HG03342 (cell line): ENCODE results near the gene MLLT3.

ENCODE experiments used
- ATAC-seq: cut with Tn5 transposase; IDR thresholded peaks from one replicate; pipeline ENCODE4 v1.9.1; 2021; ENCODE audit warnings: mild to moderate bottlenecking, moderate library complexity; ENCODE audit not compliant: unreplicated experiment

MLLT3 gene

DNA sequence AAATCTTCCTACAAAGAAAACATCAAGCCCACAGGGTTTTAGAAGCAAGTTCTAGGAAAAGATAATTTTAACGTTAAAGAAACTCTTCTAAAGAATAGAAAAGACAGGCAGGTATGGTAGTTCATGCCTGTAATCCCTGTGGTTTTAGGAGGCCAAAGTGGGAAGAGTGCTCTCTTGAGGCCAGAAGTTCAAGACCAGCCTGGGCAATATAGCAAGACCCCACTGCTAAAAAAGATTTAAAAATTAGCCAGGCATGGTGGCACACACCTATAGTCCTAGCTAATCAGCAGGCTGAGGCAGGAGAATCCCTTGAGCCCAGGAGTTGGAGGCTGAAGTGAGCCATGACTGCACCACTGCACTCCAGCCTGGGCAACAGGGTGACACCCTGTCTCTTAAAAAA lies 193.3 kb downstream of the MLLT3 start:
- no peak for ATAC-seq

DNA sequence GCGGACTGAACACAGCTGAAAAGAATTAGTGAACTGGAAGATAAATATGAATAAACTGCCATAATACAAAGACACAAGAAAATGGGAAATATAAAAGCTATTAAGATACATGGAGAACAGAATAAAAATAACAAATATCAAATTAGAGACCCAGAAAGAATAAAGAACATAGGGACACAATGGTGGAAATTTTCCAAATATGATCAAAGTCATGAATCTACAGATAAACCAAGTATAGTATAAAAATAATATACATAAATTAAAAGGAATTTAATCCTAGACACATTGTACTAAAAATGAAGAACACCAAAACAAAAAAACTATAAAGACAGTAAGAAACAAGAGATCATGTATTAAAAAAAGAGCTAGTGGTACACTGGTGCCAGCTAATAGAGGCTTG lies 194.9 kb downstream of the MLLT3 start:
- no peak for ATAC-seq

DNA sequence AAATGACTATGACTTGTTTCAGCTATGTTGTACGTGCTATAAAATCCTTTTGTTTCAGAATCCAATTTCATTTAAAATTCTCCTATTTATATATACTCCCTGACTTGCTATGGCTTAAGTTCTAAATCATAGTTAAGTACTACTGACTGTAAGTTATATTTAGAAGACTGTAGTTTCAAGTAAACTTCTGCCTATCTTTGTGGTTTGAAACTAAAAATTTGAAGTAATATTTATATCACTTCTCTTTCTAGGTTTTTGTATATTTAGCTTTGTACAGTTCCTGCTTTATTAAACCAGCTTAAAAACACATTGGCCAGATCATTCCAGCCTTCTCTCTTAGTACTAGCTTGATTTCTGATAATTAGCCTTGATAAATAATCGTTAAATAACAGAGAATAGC lies 196.3 kb downstream of the MLLT3 start:
- ATAC-seq, result no peak

DNA sequence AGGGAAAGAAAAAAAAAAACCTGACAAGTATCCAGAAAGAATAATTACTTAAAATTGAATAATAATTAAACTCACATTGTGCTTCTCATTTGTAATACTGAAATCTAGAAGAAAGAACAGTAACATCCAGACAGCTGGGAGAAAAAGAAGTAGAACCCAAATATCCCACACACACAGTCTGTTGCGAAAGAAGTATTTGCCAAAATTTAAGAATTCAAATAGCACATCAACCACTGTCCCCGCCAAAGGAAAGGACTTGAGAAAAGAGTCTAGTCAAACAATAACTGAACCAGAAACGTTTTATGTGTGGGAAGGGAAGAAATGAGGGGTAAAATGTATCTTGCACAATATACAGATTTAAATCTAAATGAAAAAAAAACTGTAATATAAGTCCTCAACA lies 202.8 kb downstream of the MLLT3 start:
- no peak for ATAC-seq

DNA sequence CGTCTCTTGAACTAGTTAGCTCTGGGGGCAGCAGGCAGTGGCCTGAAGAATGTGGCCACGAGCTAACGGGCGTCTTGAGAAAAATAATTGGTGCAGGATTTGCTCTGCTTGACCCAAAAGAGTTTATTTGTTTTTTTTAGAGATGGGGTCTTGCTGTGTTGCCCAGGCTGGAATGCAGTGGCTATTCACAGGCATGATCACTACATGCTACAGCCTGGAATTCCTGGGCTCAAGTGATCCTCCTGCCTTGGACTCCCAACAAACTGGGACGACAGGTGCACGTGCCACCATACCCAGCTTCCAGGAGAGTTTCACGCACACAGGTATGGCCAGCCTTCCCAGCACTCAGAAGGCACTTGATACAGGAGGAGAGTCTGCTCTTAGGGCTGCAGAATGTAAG lies 203.8 kb downstream of the MLLT3 start:
- ATAC-seq, result no peak

DNA sequence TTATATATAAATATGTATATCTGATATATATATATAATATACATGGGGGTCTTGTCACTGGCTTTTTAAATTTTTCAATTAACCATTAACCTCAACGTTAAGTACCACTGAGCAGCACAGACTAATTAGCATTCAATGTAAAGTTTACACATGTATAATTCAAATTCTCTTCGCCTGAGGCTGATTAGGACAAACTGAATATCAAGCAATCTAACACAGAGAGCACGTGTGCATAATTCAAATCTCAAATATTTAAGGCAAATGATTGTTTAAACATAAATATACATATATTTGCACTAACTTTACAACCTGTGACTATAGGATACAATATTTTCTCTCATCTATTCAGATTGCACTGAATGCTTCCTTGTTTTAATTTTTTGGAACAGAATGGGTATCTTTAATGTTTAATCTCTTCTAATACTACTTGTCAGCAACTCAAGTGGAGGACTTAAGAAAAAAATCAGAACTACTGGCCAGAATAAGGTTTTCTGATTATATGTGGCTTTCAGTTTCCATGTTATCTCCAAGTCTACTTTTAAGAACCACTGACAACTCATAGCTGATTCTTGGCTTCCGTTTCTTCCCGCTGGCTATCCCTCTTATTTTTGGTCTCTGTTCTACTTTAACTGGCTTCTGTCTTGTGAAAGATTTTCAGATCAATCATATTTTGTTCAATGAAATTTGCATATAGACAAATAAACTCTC lies 204.8 kb downstream of the MLLT3 start:
- no peak for ATAC-seq

DNA sequence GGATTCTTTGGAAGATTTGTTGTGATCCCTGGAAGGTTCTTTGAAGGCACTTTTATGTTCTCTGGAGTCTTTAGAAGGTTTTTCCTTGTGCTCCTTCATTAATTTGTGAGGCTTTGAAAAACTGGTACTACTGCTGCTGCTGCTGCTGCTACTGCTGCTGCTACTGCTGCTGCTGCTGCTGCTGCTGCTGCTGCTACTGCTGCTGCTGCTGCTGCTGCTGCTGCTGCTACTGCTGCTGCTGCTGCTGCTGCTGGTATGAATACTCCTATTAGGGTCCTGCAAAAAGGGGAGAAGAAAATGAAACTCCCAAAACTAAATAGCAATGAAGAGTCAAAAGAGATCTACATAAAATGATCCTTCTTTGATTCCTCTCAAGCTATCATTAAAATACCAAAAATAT lies 208.1 kb downstream of the MLLT3 start:
- ATAC-seq, result no peak

DNA sequence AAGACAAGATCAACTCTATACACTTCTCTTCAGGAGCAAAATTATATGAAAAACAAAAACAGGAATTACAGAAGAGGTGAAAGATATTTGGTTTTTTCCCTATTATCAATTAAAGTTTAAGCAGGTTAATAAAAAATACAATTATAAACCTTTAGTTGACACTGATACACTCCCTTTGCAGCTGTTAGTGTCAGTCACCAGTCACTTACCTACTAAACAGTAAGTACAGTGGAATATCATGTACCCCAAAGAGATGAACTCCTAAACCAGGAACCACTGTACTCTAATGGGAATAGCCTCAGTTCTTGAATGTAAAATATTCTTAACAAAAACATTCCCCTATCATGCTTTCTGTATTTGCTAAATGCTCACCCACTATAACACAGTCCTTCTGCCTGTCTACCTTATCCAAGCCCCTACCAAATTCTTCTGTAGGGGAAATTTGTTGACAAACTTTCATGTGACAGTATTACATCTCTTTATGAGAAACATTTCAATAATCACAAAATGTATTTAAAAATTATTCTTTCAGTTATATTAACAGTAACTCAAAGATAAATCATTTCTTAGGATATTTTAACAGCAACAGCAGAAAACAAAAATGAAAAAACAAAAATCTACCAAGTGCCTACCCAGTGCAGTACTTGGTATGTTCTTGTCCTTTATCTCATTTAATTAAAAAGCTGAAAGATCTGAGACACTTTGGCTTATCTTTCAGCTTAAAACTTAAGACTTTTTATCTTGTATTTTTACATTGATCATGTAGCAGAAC lies 212.8 kb downstream of the MLLT3 start:
- no peak for ATAC-seq

DNA sequence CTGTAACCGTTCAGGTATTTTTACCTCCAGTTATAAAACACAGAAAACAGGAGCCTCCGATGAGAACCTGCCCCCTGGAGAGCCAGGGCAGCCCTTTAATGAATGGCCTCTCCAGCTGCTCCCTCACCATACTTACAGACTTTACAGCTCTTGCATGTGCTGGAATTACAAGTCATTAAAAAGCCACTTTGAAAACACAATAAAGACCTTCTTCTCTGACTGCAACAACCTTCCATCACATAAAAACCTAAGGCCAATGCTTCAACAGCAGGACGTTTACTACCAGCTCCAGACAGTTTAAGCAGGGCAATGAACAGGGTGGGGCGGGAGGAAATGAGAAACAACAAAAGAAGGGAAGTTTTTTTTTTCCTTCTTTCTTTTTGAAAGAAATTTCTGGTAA lies 213.8 kb downstream of the MLLT3 start:
- no peak for ATAC-seq

DNA sequence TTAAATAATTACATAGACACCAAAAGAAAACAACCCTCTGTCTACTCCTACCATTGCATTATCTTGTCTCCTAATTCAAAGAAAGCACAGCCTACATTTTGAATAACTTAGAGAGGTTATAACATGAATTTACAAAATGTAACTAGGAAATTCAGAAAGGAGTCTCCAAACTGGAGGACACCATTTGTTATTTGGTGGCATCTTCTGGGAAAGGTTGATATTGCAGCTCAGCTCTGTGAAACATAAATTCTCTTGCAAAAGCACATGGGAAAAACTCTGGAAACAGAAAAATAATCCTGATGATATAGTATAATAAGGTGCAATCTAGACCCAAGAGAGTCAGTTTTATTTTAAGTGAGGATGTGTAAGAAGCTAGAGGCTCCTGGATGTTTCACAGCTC lies 215.3 kb downstream of the MLLT3 start:
- ATAC-seq, result no peak

DNA sequence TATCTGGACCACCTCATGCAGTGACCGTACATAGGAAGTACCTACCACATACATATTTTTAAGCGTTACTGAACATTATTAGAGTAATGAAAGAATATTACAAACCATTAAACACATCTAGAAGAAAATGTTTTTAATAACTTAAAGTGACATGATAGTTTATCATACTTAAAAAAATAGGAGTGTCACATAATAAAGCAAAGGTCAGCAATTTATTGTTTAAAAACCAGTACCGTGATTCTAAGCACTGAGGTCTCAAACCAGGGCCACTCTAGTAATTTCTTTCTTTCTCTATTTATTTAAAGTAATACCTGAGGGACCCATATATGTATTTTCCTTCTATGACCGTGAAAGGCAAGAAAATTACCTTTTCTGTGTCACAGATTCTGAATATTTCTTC lies 216.0 kb downstream of the MLLT3 start:
- ATAC-seq, result no peak

DNA sequence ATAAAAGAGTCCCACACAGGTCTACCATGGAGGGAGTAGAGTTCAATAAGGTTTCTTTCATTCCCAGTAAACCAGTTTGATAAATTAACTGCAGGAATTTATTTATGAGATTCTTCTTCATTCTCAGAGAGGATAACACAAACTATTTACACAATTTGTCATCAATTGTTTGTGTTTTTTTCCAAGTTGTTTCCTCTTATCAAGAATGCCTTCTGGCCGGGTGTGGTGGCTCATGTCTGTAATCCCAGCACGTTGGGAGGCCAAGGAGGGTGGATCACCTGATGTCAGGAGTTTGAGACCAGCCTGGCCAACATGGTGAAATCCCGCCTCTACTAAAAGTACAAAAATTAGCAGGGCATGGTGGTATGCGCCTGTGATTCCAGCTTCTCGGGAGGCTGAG lies 216.7 kb downstream of the MLLT3 start:
- no peak for ATAC-seq

DNA sequence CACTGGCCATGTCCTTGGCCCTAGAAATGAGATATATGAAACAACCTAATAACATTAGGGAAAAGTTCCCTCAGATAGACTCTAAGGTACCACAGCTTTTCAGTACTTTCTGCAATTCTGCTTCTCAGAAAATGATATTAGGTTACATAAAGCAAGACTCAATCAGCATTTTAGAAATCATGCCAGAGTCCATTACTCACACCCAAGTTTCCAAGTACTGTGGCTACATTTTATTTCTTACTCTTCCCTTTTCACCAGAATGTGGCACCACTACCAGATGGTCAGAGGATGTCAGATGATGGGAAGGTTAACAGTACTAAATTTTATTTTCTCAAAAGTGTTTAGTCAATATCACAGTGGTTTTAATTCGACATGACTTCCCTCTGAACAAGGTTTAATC lies 217.2 kb downstream of the MLLT3 start:
- ATAC-seq, result no peak

DNA sequence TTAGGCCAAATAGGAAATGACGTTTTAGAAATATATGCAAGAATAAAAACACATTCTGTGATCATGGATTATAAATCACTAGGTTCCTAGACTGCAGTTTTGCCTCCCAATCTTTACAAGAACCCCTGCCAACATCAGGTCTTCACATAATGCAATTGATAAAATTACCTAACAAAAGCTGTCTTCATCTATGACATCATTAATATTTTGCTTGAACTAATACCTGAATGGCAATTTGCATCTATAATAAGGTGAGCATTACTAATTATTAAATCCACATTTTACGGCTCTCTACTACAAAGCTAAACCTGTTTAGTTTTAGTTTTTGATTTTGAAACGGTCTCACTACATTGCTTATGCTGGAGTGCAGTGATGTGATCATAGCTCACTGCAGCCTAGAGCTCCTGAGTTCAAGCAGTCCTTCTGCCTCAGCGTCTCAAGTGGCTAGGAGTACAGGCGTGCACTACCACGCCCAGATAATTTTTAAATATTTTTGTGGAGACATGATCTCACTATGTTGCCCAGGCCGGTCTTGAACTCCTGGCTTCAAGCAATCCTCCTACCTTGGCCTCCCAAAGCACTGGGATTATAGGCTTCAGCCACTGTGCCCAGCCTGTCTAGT lies 218.0 kb downstream of the MLLT3 start:
- no peak for ATAC-seq

DNA sequence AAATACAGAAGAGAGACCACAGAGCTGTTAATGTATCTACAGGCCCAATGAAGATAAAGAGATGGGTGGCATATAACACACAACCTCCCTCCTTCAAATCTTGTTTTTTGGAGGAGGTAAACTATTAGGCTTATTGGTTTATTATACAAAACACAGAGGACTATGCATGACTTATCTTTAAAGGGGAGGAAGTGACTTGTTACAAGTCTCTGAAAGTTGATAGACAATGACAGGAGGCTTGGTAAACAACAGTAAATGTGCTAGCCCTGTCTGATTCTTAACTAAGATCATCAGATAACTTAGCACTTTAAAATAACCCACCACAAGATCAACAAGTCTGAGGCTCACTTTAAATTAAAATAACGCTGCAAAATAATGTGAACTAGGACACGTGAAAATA lies 219.0 kb downstream of the MLLT3 start:
- no peak for ATAC-seq

DNA sequence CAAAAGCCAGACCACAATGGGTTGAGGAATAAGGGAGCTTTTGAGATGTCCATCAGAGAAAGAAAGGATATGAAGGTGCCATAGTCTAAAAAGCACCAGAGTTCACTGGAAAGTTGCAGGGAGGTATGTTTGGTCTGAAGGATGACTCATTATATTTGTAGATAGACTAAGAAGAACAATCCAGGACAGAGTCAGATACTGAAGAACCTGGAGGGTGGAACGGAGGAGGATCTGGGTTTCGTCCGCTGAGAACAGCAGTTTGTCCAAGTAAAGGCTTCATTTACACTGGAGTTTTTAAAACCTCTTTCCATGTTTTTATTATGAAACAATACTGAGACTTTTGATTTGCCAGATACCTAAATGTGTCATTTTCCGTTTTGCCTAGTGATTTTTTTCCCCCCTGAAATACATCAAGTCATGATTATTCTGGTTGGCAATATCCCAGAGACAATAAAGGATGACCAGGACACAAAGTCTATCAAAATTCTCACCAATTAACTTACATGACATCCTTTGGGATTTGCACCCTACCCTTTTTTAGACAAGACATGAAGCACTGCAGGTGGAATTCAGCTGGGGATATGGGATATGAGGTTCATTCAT lies 219.9 kb downstream of the MLLT3 start:
- no peak for ATAC-seq

DNA sequence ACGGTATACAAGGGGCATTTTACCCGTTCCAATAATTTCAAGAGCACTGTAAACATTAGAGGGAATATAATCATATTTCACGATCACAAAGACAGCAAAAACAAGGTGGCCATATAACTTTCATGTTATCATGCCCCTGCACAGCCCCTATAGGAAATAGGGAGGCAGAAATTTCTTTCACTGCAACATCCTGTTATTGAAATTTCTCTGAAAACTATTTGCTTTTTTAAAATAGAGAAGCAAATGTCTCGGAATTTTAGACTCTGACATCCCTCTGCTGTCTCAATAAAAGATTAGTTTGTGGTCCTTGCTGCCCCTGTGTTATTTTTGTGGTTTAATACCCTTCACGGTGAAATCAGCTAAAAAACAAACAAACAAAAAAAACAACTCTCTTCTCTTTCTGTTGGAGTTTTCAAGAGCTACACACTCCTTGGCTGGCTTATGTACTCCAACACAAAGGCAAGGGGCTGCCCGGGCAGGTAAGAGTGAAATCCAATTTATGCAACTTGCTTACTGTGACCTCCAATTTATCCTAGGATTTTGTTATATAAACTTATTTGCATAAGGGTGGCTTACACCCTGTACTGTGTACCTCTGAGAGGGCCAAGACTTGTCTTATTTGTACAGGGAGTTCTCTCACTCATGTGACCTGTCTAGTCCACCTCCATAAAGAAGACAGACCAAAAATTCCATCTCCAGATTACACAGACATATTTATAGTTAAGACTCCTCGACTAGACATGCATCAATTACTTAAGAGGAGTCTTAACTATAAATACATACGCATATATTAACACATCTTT lies 223.6 kb downstream of the MLLT3 start:
- no peak for ATAC-seq

DNA sequence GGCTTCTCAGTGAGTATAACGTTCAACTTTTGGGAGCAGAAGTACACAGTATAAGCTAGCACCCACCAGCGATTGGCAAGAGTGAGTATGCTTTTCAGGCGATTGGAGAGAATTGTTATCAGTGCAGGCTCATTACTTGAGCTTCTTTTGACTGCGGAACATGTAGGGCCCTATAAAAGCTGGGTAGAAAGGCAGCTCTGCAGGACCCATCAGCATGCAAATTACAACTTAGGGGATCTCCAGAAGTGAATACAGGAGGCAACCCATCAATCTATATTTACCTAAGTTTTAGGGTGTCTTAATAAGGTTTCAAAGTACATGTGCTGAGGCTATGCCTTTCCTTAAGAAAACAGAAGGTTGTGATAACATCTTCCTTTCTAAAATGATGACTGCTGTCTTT lies 225.0 kb downstream of the MLLT3 start:
- ATAC-seq, result no peak

DNA sequence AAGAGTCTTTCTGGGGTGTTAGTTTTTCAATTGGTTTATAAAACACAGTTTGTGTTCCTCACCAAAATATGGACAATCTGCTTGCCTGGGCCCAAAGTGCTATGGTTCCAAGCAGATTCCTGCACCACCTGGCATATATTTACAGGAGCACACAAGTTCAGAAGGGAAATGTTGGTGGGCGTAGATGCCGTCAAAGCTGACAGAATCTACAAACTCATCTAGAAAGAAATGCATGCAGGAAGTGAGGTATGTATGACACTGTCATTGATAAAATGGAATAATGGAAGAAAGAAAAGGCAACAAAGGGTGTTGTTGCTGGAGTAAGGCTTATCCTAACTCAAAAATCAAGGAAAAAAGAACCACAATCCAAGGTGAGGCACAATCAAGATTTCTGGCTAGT lies 225.8 kb downstream of the MLLT3 start:
- no peak for ATAC-seq

DNA sequence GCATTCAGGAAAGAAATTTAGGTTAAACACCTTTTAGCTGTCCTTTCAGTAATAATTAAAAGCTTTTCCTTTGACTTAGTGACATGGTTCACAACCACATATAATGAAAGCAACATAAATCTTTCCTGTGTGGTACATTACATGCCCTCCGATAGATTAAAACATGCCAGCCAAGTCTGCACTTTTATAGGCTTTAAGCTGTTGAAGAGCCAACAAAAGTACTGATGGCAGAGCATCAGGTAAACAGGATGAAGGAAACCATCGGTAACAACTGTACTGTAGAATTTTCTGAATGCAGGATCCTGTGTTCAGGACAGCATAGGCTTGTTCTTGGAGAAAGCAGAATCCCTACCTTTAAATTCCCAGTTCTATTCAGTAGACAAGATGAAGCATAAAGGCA lies 226.6 kb downstream of the MLLT3 start:
- ATAC-seq, result no peak

DNA sequence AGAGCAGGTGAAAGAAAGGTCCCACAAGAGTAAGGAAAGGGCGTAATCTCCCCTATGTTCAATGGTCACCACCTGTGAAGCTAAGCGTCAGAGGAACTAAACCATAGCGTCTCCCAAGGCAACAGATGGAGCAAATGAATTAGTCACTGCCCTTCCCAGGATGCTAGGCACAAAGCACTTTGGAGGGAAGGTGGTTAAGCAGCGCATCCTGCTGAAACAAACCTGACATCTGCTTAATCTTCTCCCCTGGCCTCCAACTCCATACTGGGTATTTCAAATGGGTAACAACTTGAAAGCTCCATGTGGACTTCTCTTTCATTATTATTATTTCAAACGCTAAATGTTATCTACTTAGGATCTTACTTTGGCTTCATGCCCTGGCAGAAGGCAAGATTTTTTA lies 227.3 kb downstream of the MLLT3 start:
- ATAC-seq, result no peak
